Neural cell (in vitro differentiated cells): ENCODE data around the gene MXRA8. TPM values are rescaled to one million over a fixed set of nuclear protein-coding genes. Genes with fewer than 3 reads are reported as not detected.

Source experiments
- H2AFZ ChIP-seq: fragments of 200-600, 300-800 bp; sonication (generic), shearing (Covaris generic); 2 replicates; pipeline ENCODE4 v1.6.0; 2014; ENCODE audit warnings: low read depth, mild to moderate bottlenecking, antibody characterized with exemption, low read length, moderate library complexity
- H3F3A ChIP-seq: fragments of 200-600 bp; shearing (Covaris generic); 2 replicates; pipeline ENCODE4 v1.6.1; 2016; ENCODE audit warnings: mild to moderate bottlenecking, moderate library complexity, mixed read lengths, antibody characterized with exemption, low read length; ENCODE audit not compliant: insufficient read depth, poor library complexity, severe bottlenecking
- H3K27ac ChIP-seq: fragments of 200-600, 300-800 bp; sonication (generic), shearing (Covaris generic); 2 replicates; pipeline ENCODE4 v1.5.1; 2014; ENCODE audit warnings: mild to moderate bottlenecking, low read length, moderate library complexity
- H3K27me3 ChIP-seq: fragments of 300-800, 200-600 bp; sonication (generic), shearing (Covaris generic); 2 replicates; pipeline ENCODE4 v1.6.0; 2014; ENCODE audit warnings: mild to moderate bottlenecking, low read depth, low read length, moderate library complexity; ENCODE audit not compliant: insufficient read depth
- H3K36me3 ChIP-seq: fragments of 300-800, 200-600 bp; sonication (generic), shearing (Covaris generic); 2 replicates; pipeline ENCODE4 v1.5.1; 2014; ENCODE audit warnings: mild to moderate bottlenecking, antibody characterized with exemption, low read length, moderate library complexity; ENCODE audit not compliant: insufficient read depth
- H3K4me2 ChIP-seq: fragments of 300-800, 200-600 bp; sonication (generic), shearing (Covaris generic); 2 replicates; pipeline ENCODE4 v1.6.0; 2014; ENCODE audit warnings: mild to moderate bottlenecking, low read length
- H3K4me3 ChIP-seq: fragments of 300-800, 200-600 bp; sonication (generic), shearing (Covaris generic); 2 replicates; pipeline ENCODE4 v1.5.1; 2014; ENCODE audit warnings: mild to moderate bottlenecking, low read length, moderate library complexity
- H3K79me2 ChIP-seq: fragments of 200-600 bp; shearing (Covaris generic); replicated peaks from 2 replicates; pipeline ENCODE4 v1.6.0; 2014; ENCODE audit warnings: mild to moderate bottlenecking, low read length, moderate library complexity; ENCODE audit not compliant: insufficient read depth
- H3K9ac ChIP-seq: fragments of 300-800, 200-600 bp; sonication (generic), shearing (Covaris generic); 2 replicates; pipeline ENCODE4 v1.6.1; 2016; ENCODE audit warnings: mild to moderate bottlenecking, low read length, mixed read lengths
- H3K9me2 ChIP-seq: fragments of 200-600 bp; shearing (Covaris generic); 2 replicates; pipeline ENCODE4 v1.6.1; 2016; ENCODE audit warnings: mild to moderate bottlenecking, low read length, mixed read lengths; ENCODE audit not compliant: insufficient read depth
- H3K9me3 ChIP-seq: fragments of 200-600, 300-800 bp; sonication (generic), shearing (Covaris generic); 2 replicates; pipeline ENCODE4 v1.6.1; 2016; ENCODE audit warnings: mild to moderate bottlenecking, mixed run types, low read length, moderate library complexity, mixed read lengths
- H4K20me1 ChIP-seq: fragments of 200-600 bp; shearing (Covaris generic); 2 replicates; pipeline ENCODE4 v1.6.1; 2016; ENCODE audit warnings: mild to moderate bottlenecking, mixed run types; ENCODE audit not compliant: insufficient read depth
- CTCF ChIP-seq: fragments of 450-650 bp; IDR thresholded peaks from 2 replicates; pipeline ENCODE4 v1.5.1; 2014; ENCODE audit warnings: antibody characterized with exemption, mild to moderate bottlenecking, moderate library complexity; ENCODE audit not compliant: poor library complexity, severe bottlenecking
- EP300 ChIP-seq: fragments of 450-650 bp; conservative IDR thresholded peaks from 2 replicates; pipeline ENCODE4 v1.6.1; 2014; ENCODE audit warnings: antibody characterized with exemption, mild to moderate bottlenecking, moderate library complexity; ENCODE audit not compliant: poor library complexity, severe bottlenecking
- EZH2 ChIP-seq: fragments of 200-600, 300-800 bp; shearing (Covaris generic), sonication (generic); IDR thresholded peaks from 2 replicates; pipeline ENCODE4 v1.6.1; 2014; ENCODE audit warnings: antibody characterized with exemption, low read length, borderline replicate concordance, mild to moderate bottlenecking; ENCODE audit not compliant: insufficient read depth, poor library complexity, severe bottlenecking
- MXI1 ChIP-seq: fragments of 450-650 bp; conservative IDR thresholded peaks from 2 replicates; pipeline ENCODE4 v1.6.1; 2014; ENCODE audit warnings: antibody characterized with exemption, mild to moderate bottlenecking; ENCODE audit not compliant: poor library complexity, severe bottlenecking
- POLR2AphosphoS5 ChIP-seq: IDR thresholded peaks from 2 replicates; pipeline ENCODE4 v1.6.1; 2012
- RAD21 ChIP-seq: fragments of 450-650 bp; conservative IDR thresholded peaks from 2 replicates; pipeline ENCODE4 v1.6.1; 2014; ENCODE audit warnings: antibody characterized with exemption, mild to moderate bottlenecking, moderate library complexity
- REST ChIP-seq: IDR thresholded peaks from 2 replicates; pipeline ENCODE4 v1.6.1; 2012; ENCODE audit warnings: borderline replicate concordance
- SMC3 ChIP-seq: fragments of 450-650 bp; conservative IDR thresholded peaks from 2 replicates; pipeline ENCODE4 v1.6.1; 2014; ENCODE audit warnings: antibody characterized with exemption, mild to moderate bottlenecking, moderate library complexity; ENCODE audit not compliant: poor library complexity
- TAF1 ChIP-seq: IDR thresholded peaks from 2 replicates; pipeline ENCODE4 v1.6.1; 2012; ENCODE audit warnings: low read depth
- polyA plus RNA-seq: library from polyadenylated mRNA; depleted of rRNA; stranded (reverse); fragments of >200 nt; gene quantifications from 2 replicates; pipeline ENCODE4 v1.2.3, GENCODE V29; 2014

The MXRA8 gene
- polyA plus RNA-seq, 1 donor from 2014 or later, result 1.7 TPM

DNA sequence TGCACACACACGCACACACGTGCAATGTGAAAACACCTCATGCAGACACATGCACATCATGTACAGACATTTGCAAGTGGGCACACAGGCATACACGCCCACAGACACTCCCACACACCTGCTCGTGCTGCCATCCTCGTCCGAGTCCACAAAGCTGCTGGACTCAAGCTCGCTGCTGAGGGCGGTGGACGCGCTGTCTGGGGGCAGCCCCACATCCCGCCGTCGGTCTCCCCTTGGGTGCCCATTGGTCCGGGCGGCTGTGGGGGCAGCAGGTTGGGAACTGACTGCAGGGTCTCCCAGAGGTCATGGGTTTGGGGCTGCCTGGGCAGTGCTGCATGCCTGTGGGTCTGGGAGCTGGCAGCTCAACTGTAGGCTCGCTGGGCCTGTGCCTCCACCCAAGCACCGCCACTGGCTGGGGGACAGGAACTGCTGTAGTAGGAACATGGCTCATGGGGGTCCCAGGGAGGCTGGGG, 16.8 kb downstream of the MXRA8 start:
- no peaks in the 10 kb centered on the region for H3F3A ChIP-seq
- no peak overlapping the region for H3K27ac ChIP-seq
- H3K9ac ChIP-seq, result no peak overlapping the region
- no peaks in the 10 kb centered on the region for H3K27me3 ChIP-seq
- no peaks in the 10 kb centered on the region for H3K36me3 ChIP-seq
- H3K4me2 ChIP-seq, result no peak overlapping the region
- H3K79me2 ChIP-seq, result no peaks in the 10 kb centered on the region
- TF ChIP-seq RAD21 (no peak), EZH2 (no peak), MXI1 (no peak), POLR2AphosphoS5 (no peak), CTCF (no peak), SMC3 (no peak), TAF1 (no peak), REST (no peak), EP300 (no peak)
- no peaks in the 10 kb centered on the region for H3K9me2 ChIP-seq
- H4K20me1 ChIP-seq, result peaks cover 9% of the 10 kb centered on the region
- no peaks in the 10 kb centered on the region for H3K9me3 ChIP-seq
- no peak overlapping the region for H3K4me3 ChIP-seq
- H2AFZ ChIP-seq, result no peak overlapping the region

DNA sequence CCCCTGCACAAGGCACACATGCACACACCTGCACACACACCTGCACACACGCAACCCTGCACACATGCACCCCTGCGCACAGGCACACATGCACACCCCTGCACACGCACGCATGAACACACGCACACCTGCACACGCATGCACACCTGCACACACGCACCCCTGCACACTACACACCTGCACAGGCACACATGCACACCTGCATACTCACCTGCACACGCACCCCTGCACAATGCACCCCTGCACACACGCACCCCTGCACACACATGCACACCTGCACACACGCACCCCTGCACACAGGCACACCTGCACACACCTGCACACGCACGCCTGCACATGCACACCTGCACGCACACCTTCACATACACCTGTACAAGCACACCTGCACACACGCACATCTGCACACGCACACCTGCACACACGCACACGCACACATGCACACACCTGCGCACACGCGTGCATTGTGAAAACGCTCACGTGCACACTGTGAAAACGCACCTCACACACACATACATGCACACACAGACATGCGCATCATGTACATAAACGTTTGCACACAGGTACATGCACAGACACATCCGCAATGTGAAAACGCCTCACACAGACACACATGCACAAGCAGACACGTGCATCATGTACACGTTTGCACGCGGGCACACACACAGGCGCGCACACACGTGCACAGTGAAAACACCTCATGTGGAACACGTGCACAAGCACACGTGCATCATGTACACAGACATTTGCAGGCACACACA, 17.4 kb downstream of the MXRA8 start:
- Histone ChIP-seq H3K9me2 (no peaks in the 10 kb centered on the region), H3K27me3 (no peaks in the 10 kb centered on the region), H3F3A (no peaks in the 10 kb centered on the region), H3K4me3 (no peak overlapping the region), H3K27ac (no peak overlapping the region), H4K20me1 (peaks cover 4% of the 10 kb centered on the region), H2AFZ (no peak overlapping the region), H3K9ac (no peak overlapping the region), H3K4me2 (no peak overlapping the region), H3K36me3 (no peaks in the 10 kb centered on the region), H3K79me2 (no peaks in the 10 kb centered on the region), H3K9me3 (no peaks in the 10 kb centered on the region)
- TF ChIP-seq REST, result no peak
- TF ChIP-seq RAD21, result no peak
- TF ChIP-seq CTCF, result no peak
- TF ChIP-seq MXI1, result no peak
- TF ChIP-seq EZH2, result no peak
- no peak for TF ChIP-seq EP300
- TF ChIP-seq SMC3, result no peak
- no peak for TF ChIP-seq TAF1
- TF ChIP-seq POLR2AphosphoS5, result no peak
